Vagina (tissue), 2 donors: ENCODE results near the gene SKIDA1.

Experiments used
- CTCF ChIP-seq, 3 experiments: fragments of 450-650 bp in 2 of 3; fragments of 200-600 bp in 1 of 3; sonication (generic) in 1 of 3; IDR thresholded peaks; one replicate each; pipeline ENCODE4 v1.5.1; 2017 to 2019; ENCODE audit warnings: antibody characterized with exemption in 3 of 3, mild to moderate bottlenecking in 2 of 3, moderate library complexity in 2 of 3
- POLR2AphosphoS5 ChIP-seq, 2 donors: sonication (generic); formaldehyde crosslinking; IDR thresholded peaks; one replicate each; pipeline ENCODE4 v1.9.0; 2017; ENCODE audit warnings: antibody characterized with exemption in 2 of 2, mild to moderate bottlenecking in 2 of 2, low read depth in 1 of 2; ENCODE audit not compliant: insufficient read depth in 1 of 2

GRCh38 chr10:21490028-21490710, 35.3 kb downstream of the SKIDA1 start:
- TF ChIP-seq CTCF (IDR thresholded peaks at IDR 0.05) (no peak), POLR2AphosphoS5 (IDR thresholded peaks at IDR 0.05; ENCODE audit: insufficient read depth in 1 of 2, low read depth in 1 of 2) (no peak)
